WTC11 (cell line): ENCODE data around the gene CBFB. TPM values are rescaled to one million over a fixed set of nuclear protein-coding genes. Genes with fewer than 3 reads are reported as not detected.

Experiments used
- ATAC-seq: fragments of 200-7000 bp; cut with Tn5 transposase; 2 replicates; pipeline ENCODE4 v1.10.0; 2021; ENCODE audit warnings: mild to moderate bottlenecking, moderate library complexity
- CTCF ChIA-PET: fragments of 300-600 bp; sonication (Branson Sonifier 250); formaldehyde crosslinking; loops from one replicate; lab custom pipeline; 2021; ENCODE audit warnings: antibody characterized with exemption; lab: Charles Lee
- POLR2A ChIA-PET: fragments of 350-600 bp; sonication (Branson Sonifier 250); formaldehyde crosslinking; loops from one replicate; lab custom pipeline; 2021; ENCODE audit warnings: antibody characterized with exemption; lab: Charles Lee
- DNase-seq: peaks from one replicate; pipeline ENCODE4 v3.0.0; 2021; ENCODE audit warnings: low spot score
- H3K27ac Mint-ChIP-seq: 2 replicates; pipeline ENCODE4 v1.8.0; 2021; ENCODE audit warnings: mixed read lengths
- H3K27me3 Mint-ChIP-seq: 2 replicates; pipeline ENCODE4 v1.8.0; 2021; ENCODE audit warnings: low read depth, mild to moderate bottlenecking, moderate library complexity, mixed read lengths
- H3K36me3 Mint-ChIP-seq: 2 replicates; pipeline ENCODE4 v1.8.0; 2021; ENCODE audit warnings: mixed read lengths
- H3K4me1 Mint-ChIP-seq: 2 replicates; pipeline ENCODE4 v1.8.0; 2022; ENCODE audit warnings: mixed read lengths
- H3K4me3 Mint-ChIP-seq: 2 replicates; pipeline ENCODE4 v1.8.0; 2021; ENCODE audit warnings: mild to moderate bottlenecking, moderate library complexity, mixed read lengths
- H3K9me3 Mint-ChIP-seq: 2 replicates; pipeline ENCODE4 v1.8.0; 2021; ENCODE audit warnings: mixed read lengths
- AFF4 ChIP-seq: sonication (generic); formaldehyde crosslinking; IDR thresholded peaks from 2 replicates; pipeline ENCODE4 v1.8.1; 2023; ENCODE audit warnings: mild to moderate bottlenecking, missing genetic modification reagents, borderline replicate concordance
- AR ChIP-seq: fragments of 250-450 bp; sonication (Bioruptor Pico); IDR thresholded peaks from 2 replicates; pipeline ENCODE4 v1.9.0; 2021; ENCODE audit warnings: mild to moderate bottlenecking
- CBFB ChIP-seq: sonication (generic); formaldehyde crosslinking; IDR thresholded peaks from 2 replicates; pipeline ENCODE4 v1.8.1; 2022; ENCODE audit warnings: mild to moderate bottlenecking, low read depth, missing genetic modification reagents
- CDX4 ChIP-seq: fragments of 250-450 bp; sonication (Bioruptor Pico); IDR thresholded peaks from 2 replicates; pipeline ENCODE4 v1.9.0; 2021; ENCODE audit warnings: moderate library complexity, mild to moderate bottlenecking, inconsistent platforms, borderline replicate concordance
- CREM ChIP-seq: sonication (generic); formaldehyde crosslinking; IDR thresholded peaks from 2 replicates; pipeline ENCODE4 v1.8.1; 2022; ENCODE audit warnings: mild to moderate bottlenecking, missing genetic modification reagents, moderate library complexity
- ERG ChIP-seq: fragments of 250-450 bp; sonication (Bioruptor Pico); IDR thresholded peaks from 2 replicates; pipeline ENCODE4 v1.8.0; 2021; ENCODE audit warnings: mild to moderate bottlenecking
- FOXJ3 ChIP-seq: sonication (generic); formaldehyde crosslinking; IDR thresholded peaks from 2 replicates; pipeline ENCODE4 v1.9.0; 2021; ENCODE audit warnings: missing genetic modification reagents, mild to moderate bottlenecking, borderline replicate concordance
- GTF2I ChIP-seq: fragments of 250-450 bp; sonication (Bioruptor Pico); conservative IDR thresholded peaks from 2 replicates; pipeline ENCODE4 v1.4.0; 2021; ENCODE audit warnings: mild to moderate bottlenecking
- NFATC4 ChIP-seq: fragments of 250-450 bp; sonication (Bioruptor Pico); IDR thresholded peaks from 2 replicates; pipeline ENCODE4 v1.9.0; 2021; ENCODE audit warnings: mild to moderate bottlenecking
- NFE2L1 ChIP-seq: sonication (generic); formaldehyde crosslinking; IDR thresholded peaks from 2 replicates; pipeline ENCODE4 v1.8.1; 2023; ENCODE audit warnings: missing genetic modification reagents
- NFYB ChIP-seq: sonication (generic); formaldehyde crosslinking; conservative IDR thresholded peaks from 2 replicates; pipeline ENCODE4 v1.8.0; 2022; ENCODE audit warnings: low read depth, missing genetic modification reagents
- NR2C2 ChIP-seq: sonication (generic); formaldehyde crosslinking; IDR thresholded peaks from 2 replicates; pipeline ENCODE4 v1.8.0; 2022; ENCODE audit warnings: mild to moderate bottlenecking, missing genetic modification reagents
- SP1 ChIP-seq: sonication (generic); formaldehyde crosslinking; conservative IDR thresholded peaks from 2 replicates; pipeline ENCODE4 v1.8.1; 2022; ENCODE audit warnings: missing genetic modification reagents
- TCF7 ChIP-seq: sonication (generic); formaldehyde crosslinking; IDR thresholded peaks from 2 replicates; pipeline ENCODE4 v1.8.0; 2022; ENCODE audit warnings: mild to moderate bottlenecking, low read depth, missing genetic modification reagents, moderate library complexity
- TEAD1 ChIP-seq: sonication (generic); formaldehyde crosslinking; IDR thresholded peaks from 2 replicates; pipeline ENCODE4 v1.8.0; 2022; ENCODE audit warnings: mild to moderate bottlenecking, missing genetic modification reagents
- ZBTB43 ChIP-seq: sonication (generic); formaldehyde crosslinking; IDR thresholded peaks from 2 replicates; pipeline ENCODE4 v1.8.1; 2023; ENCODE audit warnings: mild to moderate bottlenecking, missing genetic modification reagents
- ZNF138 ChIP-seq: sonication (generic); formaldehyde crosslinking; conservative IDR thresholded peaks from 2 replicates; pipeline ENCODE4 v1.8.1; 2022; ENCODE audit warnings: mild to moderate bottlenecking, moderate library complexity, missing genetic modification reagents
- ZNF232 ChIP-seq: sonication (generic); formaldehyde crosslinking; IDR thresholded peaks from 2 replicates; pipeline ENCODE4 v1.8.0; 2022; ENCODE audit warnings: mild to moderate bottlenecking, missing genetic modification reagents
- ZNF396 ChIP-seq: fragments of 250-450 bp; sonication (Bioruptor Pico); IDR thresholded peaks from 2 replicates; pipeline ENCODE4 v1.8.0; 2021; ENCODE audit warnings: mild to moderate bottlenecking, moderate library complexity, borderline replicate concordance
- ZNF423 ChIP-seq: fragments of 250-450 bp; sonication (Bioruptor Pico); IDR thresholded peaks from 2 replicates; pipeline ENCODE4 v2.1.2; 2022; ENCODE audit warnings: mild to moderate bottlenecking, moderate library complexity
- total RNA-seq: library from RNA; stranded (reverse); gene quantifications from 3 replicates; pipeline ENCODE4 v1.2.3, GENCODE V29; 2021

CBFB gene
- total RNA-seq, 1 experiment from 2014 or later: 36.9 TPM

- Mint-ChIP-seq H3K27ac (peak overlapping the region; percentile 68; the same call in 1 of the 2 replicates), H3K36me3 (peaks cover 22% of the 10 kb centered on the region), H3K4me1 (no peaks in the 10 kb centered on the region), H3K27me3 (no peaks in the 10 kb centered on the region), H3K4me3 (no peak overlapping the region), H3K9me3 (no peaks in the 10 kb centered on the region)
- ATAC-seq (no peak), DNase-seq (no peak)
- ChIA-PET POLR2A (no interaction called here), CTCF (interaction anchor here (1.0 to 1.2 kb wide), 2 partner anchors 33 to 53 kb away, joined by 3 to 4 read pairs; no protein-coding TSS in a partner anchor)
- TF ChIP-seq ZNF232 (no peak), AR (CRISPR knock-in tag) (no peak), ERG (no peak), ZNF138 (CRISPR knock-in tag) (no peak), NFE2L1 (CRISPR knock-in tag) (no peak), AFF4 (CRISPR knock-in tag) (no peak), CBFB (CRISPR knock-in tag) (no peak), TEAD1 (no peak), NFYB (CRISPR knock-in tag) (no peak), CDX4 (CRISPR knock-in tag) (no peak), NFATC4 (CRISPR knock-in tag) (no peak), ZNF423 (no peak), CREM (CRISPR knock-in tag) (no peak), SP1 (CRISPR knock-in tag) (no peak), ZNF396 (CRISPR knock-in tag) (no peak), ZBTB43 (CRISPR knock-in tag) (no peak), NR2C2 (CRISPR knock-in tag) (no peak), TCF7 (CRISPR knock-in tag) (no peak), FOXJ3 (CRISPR knock-in tag) (no peak), GTF2I (CRISPR knock-in tag) (no peak)
Observed at GRCh38 chr16:67071476-67072048, 42.6 kb downstream of the CBFB start.
